GM18909 (cell line): ENCODE results near the gene SCRN2.

Experiments used
- ATAC-seq: cut with Tn5 transposase; IDR thresholded peaks from one replicate; pipeline ENCODE4 v1.9.1; 2021; ENCODE audit warnings: mild to moderate bottlenecking; ENCODE audit not compliant: unreplicated experiment, poor library complexity

The SCRN2 gene

GRCh38 chr17:47822785-47823184 lies 18.3 kb downstream of the SCRN2 start:
- ATAC-seq, result no peak

GRCh38 chr17:47821424-47822391 lies 19.4 kb downstream of the SCRN2 start, which contains the start of gene OSBPL7:
OSBPL7 (minus strand) TSS chr17:47821794; CDS start chr17:47820278, 1,516 bp downstream.
- peak; percentile 85 for ATAC-seq

- no peak for ATAC-seq
Observed at GRCh38 chr17:47821031-47821423, 20.0 kb downstream of the SCRN2 start.

GRCh38 chr17:47820033-47820789 lies 20.9 kb downstream of the SCRN2 start:
- ATAC-seq, result no peak

- no peak for ATAC-seq
Observed at GRCh38 chr17:47819475-47819874, 21.6 kb downstream of the SCRN2 start.

GRCh38 chr17:47818002-47818695 lies 22.9 kb downstream of the SCRN2 start:
- ATAC-seq, result no peak

GRCh38 chr17:47816947-47817346 lies 24.1 kb downstream of the SCRN2 start:
- ATAC-seq, result no peak

- ATAC-seq, result no peak
Observed at GRCh38 chr17:47816111-47816735, 24.9 kb downstream of the SCRN2 start.

- no peak for ATAC-seq
Observed at GRCh38 chr17:47815106-47815918, 25.8 kb downstream of the SCRN2 start.

- ATAC-seq, result no peak
Observed at GRCh38 chr17:47813512-47814031, 27.5 kb downstream of the SCRN2 start.

GRCh38 chr17:47813077-47813476 lies 28.0 kb downstream of the SCRN2 start:
- ATAC-seq, result no peak

GRCh38 chr17:47812146-47812920 lies 28.7 kb downstream of the SCRN2 start:
- ATAC-seq, result no peak

GRCh38 chr17:47811709-47812108 lies 29.4 kb downstream of the SCRN2 start:
- ATAC-seq, result no peak

GRCh38 chr17:47810901-47811635 lies 30.0 kb downstream of the SCRN2 start:
- no peak for ATAC-seq

GRCh38 chr17:47810200-47810821 lies 30.8 kb downstream of the SCRN2 start:
- no peak for ATAC-seq

GRCh38 chr17:47808830-47809480 lies 32.1 kb downstream of the SCRN2 start:
- ATAC-seq, result no peak
